Measurements from ENCODE around the gene AK8.

GRCh38 chr9:132681561-132681960, 196.5 kb downstream of the AK8 start:
- TF ChIP-seq POLR2A (IDR thresholded peaks at IDR 0.05) (no peak), CTCF (IDR thresholded peaks at IDR 0.05) (no peak), EP300 (IDR thresholded peaks at IDR 0.05) (no peak)

All from ovary (tissue), 3 donors.